ENCODE results near the gene APPL1.

- no peak for TF ChIP-seq CTCF (IDR thresholded peaks at IDR 0.05)
- no peak for TF ChIP-seq POLR2A (IDR thresholded peaks at IDR 0.05)
Measured at GRCh38 chr3:57281715-57282114, 54.2 kb downstream of the APPL1 start.
